ENCODE measurements around the gene ACOT9.
"Not testable (repeated sequence)": the region's sequence is repeated elsewhere in the genome, so short reads cannot be mapped to it uniquely, and the experiment has no call there.

Gene ACOT9, protein sequence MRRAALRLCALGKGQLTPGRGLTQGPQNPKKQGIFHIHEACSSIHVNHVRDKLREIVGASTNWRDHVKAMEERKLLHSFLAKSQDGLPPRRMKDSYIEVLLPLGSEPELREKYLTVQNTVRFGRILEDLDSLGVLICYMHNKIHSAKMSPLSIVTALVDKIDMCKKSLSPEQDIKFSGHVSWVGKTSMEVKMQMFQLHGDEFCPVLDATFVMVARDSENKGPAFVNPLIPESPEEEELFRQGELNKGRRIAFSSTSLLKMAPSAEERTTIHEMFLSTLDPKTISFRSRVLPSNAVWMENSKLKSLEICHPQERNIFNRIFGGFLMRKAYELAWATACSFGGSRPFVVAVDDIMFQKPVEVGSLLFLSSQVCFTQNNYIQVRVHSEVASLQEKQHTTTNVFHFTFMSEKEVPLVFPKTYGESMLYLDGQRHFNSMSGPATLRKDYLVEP

DNA sequence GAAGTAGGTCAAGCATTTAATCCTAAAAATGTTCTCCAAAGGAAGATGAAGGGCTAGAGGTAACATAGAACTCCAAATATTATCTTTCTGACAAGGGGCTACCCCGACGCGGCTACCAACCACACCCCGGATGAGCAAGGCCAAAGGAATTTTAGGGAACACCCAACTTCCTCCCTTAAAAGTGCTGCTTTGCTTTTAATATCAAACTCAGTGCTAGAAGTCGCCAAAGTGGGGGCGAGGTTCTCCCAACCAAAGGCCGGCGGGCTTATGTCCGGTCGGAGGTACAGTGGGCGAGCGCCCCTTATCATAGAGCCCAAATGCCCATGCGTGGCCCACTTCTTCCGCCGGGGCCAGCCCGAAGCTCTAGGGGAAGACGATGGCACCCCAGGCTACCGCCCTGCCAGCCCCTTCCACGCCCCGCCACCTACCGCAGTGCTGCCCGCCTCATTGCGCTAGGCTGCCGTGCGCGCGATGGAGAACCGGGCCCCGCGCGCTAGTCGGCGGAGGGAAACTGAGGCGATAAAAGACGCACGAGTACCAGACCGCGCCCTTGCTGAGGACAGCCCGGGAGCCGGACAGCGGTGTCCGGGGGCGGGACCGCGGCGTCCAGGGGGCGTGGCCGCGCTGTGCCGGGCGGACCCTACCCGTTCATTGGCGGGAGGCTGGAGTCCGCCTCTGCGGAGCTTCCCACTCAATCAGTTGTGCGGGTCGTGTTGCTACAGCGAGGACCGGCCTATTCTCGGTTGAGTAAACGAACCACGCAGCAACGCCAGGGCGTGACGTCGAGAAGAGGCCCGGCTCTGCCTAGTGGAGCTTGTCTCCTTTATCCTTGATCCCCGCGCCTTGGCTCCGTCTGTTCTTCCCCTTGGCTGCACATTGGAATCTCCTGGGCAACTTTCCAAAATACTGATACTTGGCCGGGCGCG lies at the start of gene ACOT9:
TSS of gene ACOT9 (minus strand) at position 580 of the 926 bp plus-strand sequence. CDS start at position 448, 132 bp downstream.
- peak; percentile 72 for DNase-seq (ENCODE audit: low spot score)

DNA sequence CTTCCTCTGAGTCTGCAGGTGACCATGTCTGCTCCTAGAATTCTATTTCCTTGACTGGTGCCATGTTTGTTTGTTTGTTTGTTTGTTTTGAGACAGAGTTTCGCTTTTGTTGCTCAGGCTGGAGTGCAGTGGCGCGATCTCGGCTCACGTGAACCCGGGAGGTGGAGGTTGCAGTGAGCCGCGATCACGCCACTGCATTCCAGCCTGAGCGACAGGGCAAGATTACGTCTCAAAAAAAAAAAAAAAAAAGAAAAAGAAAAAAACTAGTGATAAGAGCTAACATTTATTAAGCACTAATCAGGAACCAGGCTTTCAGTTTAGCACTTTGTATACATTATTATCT lies 47.0 kb upstream of the ACOT9 start:
- DNase-seq (ENCODE audit: low spot score): no peak

DNA sequence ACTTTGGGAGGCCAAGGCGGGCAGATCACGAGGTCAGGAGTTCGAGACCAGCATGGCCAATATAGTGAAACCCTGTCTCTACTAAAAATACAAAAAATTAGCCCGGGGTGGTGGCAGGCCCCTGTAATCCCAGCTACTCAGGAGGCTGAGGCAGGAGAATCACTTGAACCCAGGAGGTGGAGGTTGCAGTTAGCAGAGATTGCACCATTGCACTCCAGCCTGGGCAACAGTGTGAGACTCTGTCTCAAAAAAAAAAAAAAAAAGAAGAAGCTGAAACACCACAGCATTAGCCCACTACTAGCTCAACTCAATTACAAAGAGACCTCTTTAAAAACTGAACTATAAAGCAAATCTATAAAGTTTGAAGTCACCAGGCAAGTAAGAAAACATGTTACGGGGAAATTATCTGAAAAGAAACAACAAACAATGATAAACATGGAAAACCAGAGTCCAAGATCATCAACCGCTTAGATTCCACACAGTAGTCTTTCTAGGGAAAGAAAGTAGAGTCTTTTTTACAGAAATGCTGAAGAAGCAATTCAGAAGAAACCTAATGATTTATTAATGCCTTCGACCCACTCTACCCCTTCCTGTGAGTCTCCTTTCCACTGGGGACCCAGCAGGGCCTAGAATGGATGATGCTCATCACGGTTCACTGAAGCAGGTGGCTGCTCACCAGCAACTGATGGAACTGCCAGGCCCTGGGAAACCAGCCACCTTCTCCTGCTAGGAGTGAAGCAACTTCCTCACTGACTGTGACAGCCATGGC lies 46.5 kb upstream of the ACOT9 start:
- no peak for DNase-seq (ENCODE audit: low spot score)

DNA sequence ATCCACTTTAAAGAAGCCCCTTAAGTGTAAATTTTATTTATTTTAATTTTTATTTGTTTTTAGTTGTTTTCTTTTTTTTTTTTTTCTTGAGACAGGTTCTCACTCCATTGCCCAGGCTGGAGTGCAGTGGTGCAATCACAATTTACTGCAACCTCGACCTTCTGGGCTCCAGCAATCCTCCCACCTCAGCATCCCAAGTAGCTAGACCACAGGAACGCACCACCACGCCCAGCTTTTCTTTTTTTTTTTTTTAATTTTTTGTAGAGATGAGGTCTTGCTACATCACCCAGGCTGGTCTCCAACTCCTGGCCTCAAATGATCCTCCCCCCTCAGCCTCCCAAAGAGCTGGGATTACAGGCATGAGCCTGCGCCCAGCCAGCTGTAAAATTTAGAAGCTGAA lies 45.9 kb upstream of the ACOT9 start:
- DNase-seq (ENCODE audit: low spot score): no peak

DNA sequence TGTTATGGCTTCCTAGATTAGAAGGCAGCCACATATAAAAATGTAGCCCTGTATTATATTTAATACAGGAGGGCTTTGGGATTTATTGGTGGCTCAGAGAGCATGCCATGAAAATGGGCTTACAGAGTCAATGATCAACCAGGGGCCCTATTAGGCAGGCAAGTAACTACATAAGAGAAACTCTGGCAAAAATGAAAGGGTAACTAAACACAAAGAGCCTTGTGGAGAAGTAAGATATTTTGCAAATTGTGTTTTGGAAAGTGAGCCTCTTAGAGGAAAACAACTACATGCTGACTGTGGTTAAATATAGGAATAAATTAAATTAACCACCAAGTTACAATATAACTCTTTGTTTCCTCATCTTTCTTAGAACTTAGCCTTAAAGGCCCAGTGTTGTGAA lies 45.4 kb upstream of the ACOT9 start:
- DNase-seq (ENCODE audit: low spot score): no peak

DNA sequence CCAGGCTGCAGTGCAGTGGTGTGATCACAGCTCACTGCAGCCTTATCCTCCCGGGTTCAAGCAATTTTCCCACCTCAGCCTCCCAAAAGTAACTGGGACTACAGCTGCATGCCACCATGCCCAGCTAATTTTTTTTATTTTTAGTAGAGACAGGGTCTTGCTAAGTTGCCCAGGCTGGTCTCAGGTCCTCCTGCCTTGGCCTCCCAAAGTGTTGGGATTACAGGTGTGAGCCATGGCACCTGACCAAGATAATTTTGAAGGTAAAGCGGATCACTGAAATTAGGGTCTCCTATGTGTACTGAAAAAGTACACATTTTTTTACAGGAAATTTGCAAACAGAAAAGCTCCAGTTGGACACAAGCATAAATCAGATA lies 44.7 kb upstream of the ACOT9 start:
- no peak for DNase-seq (ENCODE audit: low spot score)

DNA sequence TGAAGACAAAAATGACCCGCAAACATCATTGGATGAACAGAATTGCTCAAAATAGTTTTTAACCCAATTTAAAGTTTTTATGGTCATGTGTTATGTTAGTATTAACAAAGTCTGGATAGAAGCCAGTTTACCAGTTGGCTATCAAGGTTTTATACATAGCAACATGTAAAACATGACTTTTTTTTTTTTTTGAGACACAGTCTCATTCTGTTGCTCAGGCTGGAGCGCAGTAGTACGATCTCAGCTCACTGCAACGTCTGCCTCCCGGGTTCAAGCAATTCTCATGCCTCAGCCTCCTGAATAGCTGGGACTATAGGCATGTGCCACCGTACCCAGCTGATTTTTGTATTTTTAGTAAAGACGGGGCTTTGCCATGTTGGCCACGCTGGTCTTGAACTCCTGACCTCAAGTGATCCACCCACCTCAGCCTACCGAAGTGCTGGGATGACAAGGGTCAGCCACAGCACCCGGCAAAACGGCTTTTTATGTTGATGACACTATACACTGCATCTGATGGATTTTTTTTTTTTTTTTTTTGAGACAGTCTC lies 43.3 kb upstream of the ACOT9 start:
- no peak for DNase-seq (ENCODE audit: low spot score)

DNA sequence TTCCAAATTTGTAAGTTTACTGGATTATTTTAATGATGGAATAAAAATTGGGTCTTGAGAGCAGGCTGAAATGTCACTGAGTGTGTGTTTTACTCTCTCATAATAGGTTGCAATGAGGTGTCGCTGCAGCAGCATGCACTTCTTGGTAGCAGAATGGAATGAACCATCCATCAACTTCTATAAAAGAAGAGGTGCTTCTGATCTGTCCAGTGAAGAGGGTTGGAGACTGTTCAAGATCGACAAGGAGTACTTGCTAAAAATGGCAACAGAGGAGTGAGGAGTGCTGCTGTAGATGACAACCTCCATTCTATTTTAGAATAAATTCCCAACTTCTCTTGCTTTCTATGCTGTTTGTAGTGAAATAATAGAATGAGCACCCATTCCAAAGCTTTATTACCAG lies 42.5 kb upstream of the ACOT9 start:
- DNase-seq (ENCODE audit: low spot score): no peak

DNA sequence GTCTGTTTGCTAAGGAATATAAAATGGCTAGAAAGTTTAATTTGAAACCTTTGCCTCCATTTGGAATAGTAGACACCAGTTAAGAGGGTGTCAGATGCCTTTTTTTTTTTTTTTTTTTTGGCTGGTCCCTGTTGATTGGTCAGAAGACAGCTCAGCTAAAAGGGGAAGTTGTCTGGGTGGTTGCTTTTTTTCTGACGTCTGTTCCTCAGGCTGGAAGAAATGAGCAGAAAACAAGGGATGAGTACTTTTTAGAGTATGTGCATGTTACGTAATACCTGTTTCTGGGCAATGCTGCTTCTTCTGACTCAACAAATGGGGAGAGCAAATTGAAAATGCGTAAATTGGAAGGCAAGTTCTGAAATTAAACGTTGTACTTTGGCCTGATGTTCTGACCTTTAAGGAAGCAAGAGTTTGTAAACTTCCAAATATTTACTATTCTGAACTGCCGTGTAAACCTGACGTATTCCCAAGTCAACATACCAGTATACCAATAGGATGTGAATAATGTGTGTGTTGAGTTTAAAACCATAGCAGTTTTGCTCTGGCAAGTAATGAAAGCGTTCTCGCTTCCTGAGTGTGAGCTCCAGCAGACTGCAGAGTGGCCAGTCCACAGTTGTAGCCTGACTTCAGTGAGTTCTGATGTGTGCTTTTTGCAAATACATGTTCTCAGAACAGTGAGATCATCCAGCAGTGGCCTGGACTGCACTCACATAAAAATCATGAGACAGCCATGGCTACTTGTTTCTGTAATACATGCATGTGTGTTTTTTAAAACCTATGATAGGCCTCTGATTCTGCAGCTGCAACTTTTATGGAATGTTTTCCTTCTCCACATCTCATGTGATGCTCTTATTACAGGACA lies 41.6 kb upstream of the ACOT9 start:
- DNase-seq (ENCODE audit: low spot score): no peak

DNA sequence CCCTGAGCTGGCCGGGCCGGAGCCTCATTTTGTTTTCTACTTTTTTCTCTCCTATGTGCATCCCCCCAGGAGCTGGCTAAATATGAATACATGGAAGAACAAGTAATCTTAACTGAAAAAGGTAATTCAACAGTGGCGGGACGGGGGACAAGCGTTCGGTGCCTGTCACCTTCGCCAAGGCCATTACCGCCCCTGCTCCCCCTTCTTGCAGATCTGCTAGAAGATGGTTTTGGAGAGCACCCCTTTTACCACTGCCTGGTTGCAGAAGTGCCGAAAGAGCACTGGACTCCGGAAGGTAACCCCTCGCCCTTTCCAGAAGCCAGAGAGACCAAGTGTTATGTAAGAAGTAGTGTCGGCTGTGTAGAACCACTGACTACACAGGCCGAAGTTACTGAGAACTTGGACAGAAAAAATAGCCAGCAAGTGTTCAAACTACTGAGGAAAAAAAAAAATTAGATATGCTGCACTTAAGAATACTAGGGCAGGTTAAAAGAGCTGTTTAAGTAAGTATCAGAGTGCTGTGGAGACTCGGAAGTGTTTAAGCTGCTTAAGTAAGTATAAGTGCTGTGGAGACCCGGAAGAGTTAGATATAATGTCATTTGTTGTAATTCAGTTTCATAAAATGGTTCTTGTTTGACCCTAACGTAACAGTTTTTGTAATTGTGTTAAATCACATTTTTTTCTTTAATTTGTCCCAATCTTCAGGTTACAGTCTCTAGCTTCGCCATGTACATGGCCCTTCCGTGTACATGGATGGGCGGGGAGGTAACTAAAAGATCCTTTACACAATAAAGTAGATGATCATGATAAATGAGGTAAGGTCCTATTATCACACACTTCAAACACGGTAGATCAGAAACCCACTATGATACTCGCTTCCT lies 40.8 kb upstream of the ACOT9 start:
- DNase-seq (ENCODE audit: low spot score): no peak

DNA sequence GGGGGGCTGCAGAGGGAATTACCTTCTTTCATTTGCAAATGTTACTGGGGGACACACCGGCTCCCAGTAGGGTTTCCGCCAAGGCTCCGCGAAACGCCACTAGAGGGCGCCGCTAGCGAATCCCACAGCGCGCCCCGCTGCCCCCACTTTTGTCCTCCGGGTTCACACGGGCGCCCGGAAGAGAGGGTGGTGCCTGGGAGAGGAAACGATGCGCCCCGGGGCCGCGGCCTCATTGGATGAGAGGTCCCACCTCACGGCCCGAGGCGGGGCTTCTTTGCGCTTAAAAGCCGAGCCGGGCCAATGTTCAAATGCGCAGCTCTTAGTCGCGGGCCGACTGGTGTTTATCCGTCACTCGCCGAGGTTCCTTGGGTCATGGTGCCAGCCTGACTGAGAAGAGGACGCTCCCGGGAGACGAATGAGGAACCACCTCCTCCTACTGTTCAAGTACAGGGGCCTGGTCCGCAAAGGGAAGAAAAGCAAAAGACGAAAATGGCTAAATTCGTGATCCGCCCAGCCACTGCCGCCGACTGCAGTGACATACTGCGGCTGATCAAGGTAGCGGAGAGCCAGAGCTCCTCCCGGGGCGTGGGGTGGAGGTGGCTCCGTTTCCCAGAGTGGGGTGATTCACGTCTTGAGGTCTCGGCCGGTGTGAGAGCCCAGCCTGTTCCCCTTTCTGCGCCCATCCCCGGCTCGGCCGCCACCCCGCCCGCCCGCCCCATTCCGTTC lies 40.0 kb upstream of the ACOT9 start, which contains the start of gene SAT1:
TSS of gene SAT1 (plus strand) at position 311 of the 726 bp plus-strand sequence. CDS start at position 490, 179 bp downstream.
- peak; percentile 94 for DNase-seq (ENCODE audit: low spot score)

DNA sequence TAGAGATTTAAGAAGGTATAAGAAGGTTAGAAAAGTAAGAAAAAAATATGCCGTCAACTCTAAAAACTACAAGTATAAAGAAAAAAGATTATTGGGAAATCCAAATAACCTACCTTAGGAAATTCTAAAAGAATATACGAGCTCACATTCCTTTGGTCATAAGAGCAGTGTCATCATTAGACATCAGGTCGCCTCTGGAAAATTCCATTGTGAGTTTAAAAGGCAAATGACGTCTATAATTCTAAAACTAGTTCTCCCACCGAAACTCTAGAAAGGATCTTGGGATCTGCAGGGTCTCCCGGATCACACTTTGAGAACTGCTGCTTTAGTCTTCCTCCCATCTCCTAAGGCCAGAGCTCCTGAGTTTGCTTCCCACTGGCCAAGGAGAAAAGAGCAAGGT lies 39.4 kb upstream of the ACOT9 start:
- no peak for DNase-seq (ENCODE audit: low spot score)

DNA sequence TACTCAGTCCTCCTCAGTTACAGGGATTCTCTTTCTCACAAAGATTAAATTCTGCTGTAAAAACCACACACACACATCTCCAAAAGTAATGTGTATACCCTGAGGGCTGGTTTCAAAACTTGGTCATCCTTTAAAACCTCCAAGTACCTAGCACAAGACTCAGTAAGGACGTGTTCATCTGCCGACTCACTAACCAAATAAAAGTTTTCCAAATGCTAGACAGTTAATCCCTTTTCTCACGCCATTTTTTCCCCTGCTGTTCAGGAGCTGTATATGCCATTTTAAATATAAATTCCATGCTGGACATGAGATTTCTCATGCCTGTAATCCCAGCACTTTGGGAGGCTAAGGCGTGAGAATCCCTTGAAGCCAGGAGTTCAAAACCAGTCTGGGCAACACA lies 35.9 kb upstream of the ACOT9 start:
- DNase-seq (ENCODE audit: low spot score): no peak

DNA sequence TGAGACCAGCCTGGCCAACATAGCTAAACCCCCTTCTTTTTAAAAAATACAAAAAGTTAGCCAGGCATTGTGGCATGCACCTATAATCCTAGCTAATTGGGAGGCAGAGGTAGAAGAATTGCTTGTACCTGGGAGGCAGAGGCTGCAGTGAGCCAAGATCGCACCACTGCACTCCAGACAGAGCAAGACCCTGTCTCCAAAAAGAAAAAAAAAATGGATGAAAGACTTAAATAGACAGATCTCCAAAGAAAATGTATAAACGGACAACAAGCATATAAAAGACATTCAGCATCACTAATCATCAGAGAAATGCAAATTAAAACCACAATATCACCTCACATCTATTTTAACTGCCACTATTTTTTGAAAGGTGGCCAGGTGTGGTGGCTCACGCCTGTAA lies 33.3 kb upstream of the ACOT9 start:
- no peak for DNase-seq (ENCODE audit: low spot score)

DNA sequence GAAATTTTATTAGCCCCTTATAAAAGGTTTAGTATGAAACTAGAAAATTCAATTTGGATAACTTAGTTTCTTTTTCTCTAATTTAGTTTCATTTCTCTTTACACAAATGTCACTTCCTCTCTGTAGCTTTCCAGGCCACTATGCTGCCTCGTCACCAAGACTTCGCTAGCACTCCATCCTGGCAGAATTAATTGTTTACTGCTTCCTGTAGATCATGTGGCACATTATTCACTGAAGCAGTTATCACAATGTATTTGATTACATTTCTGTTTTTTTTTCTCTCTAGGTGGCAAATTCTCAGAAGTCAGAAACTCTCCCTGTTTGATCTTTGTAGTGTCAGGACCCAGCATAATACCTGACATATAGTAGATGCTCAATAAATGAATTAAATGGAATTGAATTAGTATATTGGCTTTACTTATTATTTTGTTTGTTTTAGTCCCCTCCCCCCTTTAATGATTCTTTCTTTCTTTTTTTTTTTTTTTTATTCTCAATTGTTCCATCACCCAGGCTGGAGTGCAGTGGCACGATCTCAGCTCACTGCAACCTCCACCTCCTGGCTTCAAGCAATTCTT lies 30.6 kb upstream of the ACOT9 start:
- peak; percentile 34 for DNase-seq (ENCODE audit: low spot score)

DNA sequence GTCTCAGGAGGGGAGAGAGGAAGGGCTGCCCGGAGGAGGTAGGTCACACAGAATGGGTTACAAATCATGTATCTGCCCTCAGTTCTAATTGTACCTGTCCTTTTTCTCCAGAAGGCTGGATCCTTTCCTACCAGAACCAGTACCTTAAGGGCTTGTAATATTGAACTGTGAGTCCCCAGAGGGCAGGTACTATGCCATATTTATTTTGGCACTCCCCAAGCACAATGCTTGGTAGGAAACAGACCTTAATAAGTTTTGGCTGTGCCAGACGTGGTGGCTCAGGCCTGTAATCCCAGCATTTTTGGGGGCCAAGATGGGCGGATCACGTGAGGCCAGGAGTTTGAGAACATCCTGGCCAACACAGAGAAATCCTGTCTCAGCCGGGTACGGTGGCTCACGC lies 28.0 kb upstream of the ACOT9 start:
- not testable (repeated sequence) for DNase-seq (ENCODE audit: low spot score)

DNA sequence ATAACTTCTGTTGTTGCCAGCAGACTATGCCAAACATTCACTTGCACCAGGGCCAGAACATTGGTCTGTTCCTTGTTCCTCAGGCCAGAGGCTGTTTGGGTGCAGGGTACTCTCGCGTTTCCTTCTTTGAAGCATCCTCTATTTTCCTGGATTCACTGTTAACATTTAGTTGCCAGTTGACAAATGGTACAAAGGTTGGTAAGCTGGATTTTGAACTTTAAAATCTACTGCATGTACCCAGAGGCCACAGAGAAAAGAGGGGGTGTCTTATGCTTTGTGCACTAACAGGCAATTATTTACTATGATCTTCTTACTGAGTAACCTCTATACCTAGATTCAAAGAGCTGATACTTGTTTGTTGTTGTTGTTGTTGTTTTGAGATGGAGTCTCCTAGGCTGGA lies 27.1 kb upstream of the ACOT9 start:
- DNase-seq (ENCODE audit: low spot score): no peak

DNA sequence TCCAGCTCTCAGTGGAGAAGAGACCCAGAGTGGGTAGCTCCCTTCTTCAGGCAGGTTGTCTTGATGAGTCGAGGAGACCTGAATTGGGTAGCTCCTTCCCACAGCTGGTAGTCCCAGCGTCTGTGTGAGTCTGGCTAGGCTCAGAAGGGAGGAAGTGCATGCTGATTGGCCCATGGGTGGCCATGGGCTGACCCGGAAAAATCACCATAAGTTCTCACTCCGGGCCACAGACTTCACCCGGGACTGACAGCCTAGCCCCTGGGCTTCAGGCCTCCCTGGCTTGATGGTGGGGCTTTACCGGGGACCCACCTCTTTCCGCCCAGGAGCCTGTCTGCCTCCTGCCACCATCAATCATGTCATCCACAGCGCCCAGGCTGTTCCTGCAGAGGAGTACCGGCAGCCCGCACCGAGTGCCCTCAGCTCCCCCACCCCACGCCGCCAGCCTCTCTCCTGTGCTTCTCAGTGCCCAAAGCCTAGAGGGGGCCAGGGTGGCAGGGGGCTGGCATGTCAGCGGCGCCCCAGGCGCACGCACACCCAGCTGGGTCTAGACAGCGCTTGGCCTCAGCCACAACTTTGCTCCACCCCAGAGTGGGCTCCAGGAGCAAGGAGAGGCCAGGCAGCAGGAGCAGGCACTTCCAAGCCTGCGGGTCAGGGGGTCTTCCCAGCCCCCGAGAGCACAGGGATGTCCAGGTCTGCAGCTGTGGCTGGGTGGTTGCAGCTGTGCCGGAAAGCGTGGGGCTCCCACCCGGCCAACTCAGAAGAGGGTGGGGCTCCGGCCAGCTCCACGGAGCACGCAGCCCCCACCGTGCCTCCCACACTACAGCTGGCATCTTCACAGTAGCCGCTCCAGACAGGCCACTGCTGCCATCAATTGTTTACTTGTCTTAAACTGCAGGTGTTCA lies 23.8 kb upstream of the ACOT9 start:
- DNase-seq (ENCODE audit: low spot score): no peak
